Thyroid gland (tissue), 4 donors: ENCODE measurements around the gene IL4R. TPM values are rescaled to one million over a fixed set of nuclear protein-coding genes. Genes with fewer than 3 reads are reported as not detected.

ENCODE experiments used
- DNase-seq, 2 donors: peaks; one replicate each; pipeline ENCODE4 v3.0.0-alpha.2; 2019
- H3K27ac ChIP-seq, 3 donors: fragments of 200-600 bp; sonication (generic); 1 replicate in 2 of 3; 2 replicates in 1 of 3; pipeline ENCODE4 v1.5.1; 2016 to 2019; ENCODE audit warnings: mild to moderate bottlenecking in 1 of 3, moderate library complexity in 1 of 3
- H3K27me3 ChIP-seq: fragments of 200-600 bp; sonication (generic); one replicate; pipeline ENCODE4 v1.5.1; 2019
- H3K36me3 ChIP-seq, 2 donors: fragments of 200-600 bp; sonication (generic); one replicate each; pipeline ENCODE4 v1.5.1; 2016 to 2019
- H3K4me1 ChIP-seq, 2 donors: fragments of 200-600 bp; sonication (generic); one replicate each; pipeline ENCODE4 v1.5.1; 2017 to 2019
- H3K4me3 ChIP-seq, 3 donors: fragments of 200-600 bp; sonication (generic); replicated peaks in 1 of 3; 1 replicate in 2 of 3; 2 replicates in 1 of 3; pipeline ENCODE4 v1.5.1; 2016; ENCODE audit warnings: mild to moderate bottlenecking in 1 of 3
- H3K9me3 ChIP-seq: fragments of 200-600 bp; sonication (generic); one replicate; pipeline ENCODE4 v1.5.1; 2017
- POLR2A ChIP-seq, 2 donors: fragments of 450-650 bp; IDR thresholded peaks; one replicate each; pipeline ENCODE4 v1.6.1; 2017; ENCODE audit warnings: antibody characterized with exemption in 2 of 2, mild to moderate bottlenecking in 2 of 2, moderate library complexity in 1 of 2
- WGBS, 2 donors: methylation state at CpG; one replicate each; pipeline ENCODE4 v1.1.5; 2017; 5-methylcytosine and 5-hydroxymethylcytosine counted together
- intact Hi-C: fragments of 100-400 bp; cut with DNase I; formaldehyde crosslinking; loops from one replicate; pipeline ENCODE4 v1.15.1; 2023
- total RNA-seq, 4 donors: library from RNA; depleted of rRNA; stranded (reverse); fragments of >200 nt; gene quantifications; one replicate each; pipeline ENCODE4 v1.2.3, GENCODE V29; 2016
- TF ChIP-seq, protein P1 (sequence below), 6 experiments: fragments of 200-600 bp in 3 of 6; fragments of 450-650 bp in 3 of 6; sonication (generic) in 3 of 6; IDR thresholded peaks; one replicate each; pipeline ENCODE4 v1.5.1; 2016 to 2019; ENCODE audit warnings: antibody characterized with exemption in 6 of 6, mild to moderate bottlenecking in 2 of 6, inconsistent platforms in 1 of 6, moderate library complexity in 1 of 6

IL4R gene
- total RNA-seq, 4 donors from 2014 or later = 18.5 to 42.5 (median 21.7) TPM

DNA sequence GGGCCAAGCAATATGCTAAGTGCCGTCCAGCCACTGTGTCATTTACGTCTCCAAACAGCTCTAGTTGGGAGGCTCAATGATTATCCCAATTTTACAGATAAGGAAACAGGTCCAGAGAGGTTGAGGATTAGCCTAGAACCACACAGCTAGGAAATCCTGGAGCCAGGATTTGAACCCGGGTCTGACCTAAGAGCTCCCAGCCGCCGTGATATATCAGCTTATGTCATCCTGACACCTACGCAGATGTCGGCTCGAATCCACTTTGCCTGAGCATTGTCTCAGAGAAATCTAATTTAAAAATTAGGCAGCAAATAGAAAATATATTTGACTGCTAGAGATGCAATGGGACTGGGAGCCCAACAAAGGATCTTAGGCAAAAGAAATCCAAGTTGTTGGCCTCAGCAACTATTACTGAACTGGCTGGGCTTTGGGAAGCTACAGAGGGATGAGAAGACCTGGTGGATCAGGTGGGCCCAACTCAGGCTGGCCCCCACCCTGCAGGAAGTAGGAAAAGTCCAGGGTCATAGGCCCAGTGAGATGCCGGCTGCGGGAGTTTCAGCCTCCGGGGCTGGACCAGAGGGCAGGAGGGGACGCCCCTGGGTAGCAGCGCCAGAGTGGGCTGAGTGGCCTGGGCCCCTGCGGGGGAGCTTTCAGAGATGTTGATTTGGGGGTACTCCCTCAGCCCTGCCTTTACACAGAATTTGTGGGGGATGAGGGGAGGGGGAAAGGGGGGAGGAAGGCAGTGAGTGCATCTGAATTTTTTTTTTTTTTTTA lies 53.1 kb downstream of the IL4R start:
- intact Hi-C loops = no loop called here
- Histone ChIP-seq H3K36me3 (peaks cover 0 to 10% of the 10 kb centered on the region in 2 donors), H3K4me3 (no peak overlapping the region), H3K27me3 (no peaks in the 10 kb centered on the region), H3K9me3 (no peaks in the 10 kb centered on the region), H3K27ac (peak overlapping the region in 1 of 3 donors; percentile 52), H3K4me1 (peaks cover 3 to 7% of the 10 kb centered on the region in 2 donors)
- 75 to 84% methylated on average over 14 of the region's 14 CpGs for WGBS, 2 donors
- DNase-seq = no peak
- no peak for TF ChIP-seq POLR2A (IDR thresholded peaks at IDR 0.05)
- TF ChIP-seq, protein P1, sequence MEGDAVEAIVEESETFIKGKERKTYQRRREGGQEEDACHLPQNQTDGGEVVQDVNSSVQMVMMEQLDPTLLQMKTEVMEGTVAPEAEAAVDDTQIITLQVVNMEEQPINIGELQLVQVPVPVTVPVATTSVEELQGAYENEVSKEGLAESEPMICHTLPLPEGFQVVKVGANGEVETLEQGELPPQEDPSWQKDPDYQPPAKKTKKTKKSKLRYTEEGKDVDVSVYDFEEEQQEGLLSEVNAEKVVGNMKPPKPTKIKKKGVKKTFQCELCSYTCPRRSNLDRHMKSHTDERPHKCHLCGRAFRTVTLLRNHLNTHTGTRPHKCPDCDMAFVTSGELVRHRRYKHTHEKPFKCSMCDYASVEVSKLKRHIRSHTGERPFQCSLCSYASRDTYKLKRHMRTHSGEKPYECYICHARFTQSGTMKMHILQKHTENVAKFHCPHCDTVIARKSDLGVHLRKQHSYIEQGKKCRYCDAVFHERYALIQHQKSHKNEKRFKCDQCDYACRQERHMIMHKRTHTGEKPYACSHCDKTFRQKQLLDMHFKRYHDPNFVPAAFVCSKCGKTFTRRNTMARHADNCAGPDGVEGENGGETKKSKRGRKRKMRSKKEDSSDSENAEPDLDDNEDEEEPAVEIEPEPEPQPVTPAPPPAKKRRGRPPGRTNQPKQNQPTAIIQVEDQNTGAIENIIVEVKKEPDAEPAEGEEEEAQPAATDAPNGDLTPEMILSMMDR (IDR thresholded peaks at IDR 0.05) = no peak

DNA sequence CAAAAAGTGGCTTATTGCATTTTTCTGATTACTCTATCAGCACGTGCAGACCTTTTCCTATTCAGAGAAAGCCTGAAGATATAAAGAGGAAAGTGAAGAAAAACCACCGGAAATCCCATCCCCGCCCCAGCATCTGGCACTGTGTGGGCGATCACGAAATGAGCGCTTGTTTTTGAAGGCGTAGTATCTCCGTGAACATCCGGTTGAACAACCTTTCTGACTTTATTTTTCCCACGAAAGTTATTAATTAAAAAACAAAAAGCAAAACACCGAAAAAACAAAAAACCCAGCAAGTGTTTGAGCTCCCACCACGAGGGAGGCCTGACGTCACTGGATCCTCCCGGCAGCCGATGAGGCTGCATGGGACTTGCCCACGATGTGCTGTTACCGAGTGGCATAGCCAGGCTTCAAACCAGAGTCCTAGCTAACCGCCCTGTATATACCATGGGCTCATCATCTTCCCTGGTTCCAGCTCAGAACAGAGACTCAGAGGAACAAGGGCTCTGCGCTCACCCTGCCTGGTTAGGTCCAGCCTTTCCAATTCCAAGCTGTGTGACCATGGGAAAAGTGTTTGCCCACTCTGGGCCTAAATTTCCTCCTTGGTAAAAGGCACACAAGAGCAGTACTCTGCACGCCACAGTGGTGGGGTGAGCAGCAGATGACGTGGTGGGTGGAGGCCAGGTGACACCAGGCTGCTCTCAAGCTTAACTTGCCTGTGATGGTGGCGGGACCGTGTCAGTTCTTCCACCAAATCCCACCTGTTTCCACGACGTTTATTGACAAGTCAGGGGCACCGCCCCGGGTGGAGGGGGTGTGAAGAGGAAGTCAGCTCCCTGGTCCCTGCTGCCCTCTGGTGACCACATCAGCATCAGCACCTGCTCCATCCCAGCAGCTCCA lies 53.9 kb downstream of the IL4R start:
- WGBS, 2 donors = 34 to 48% methylated on average over 26 to 27 of the region's 27 CpGs
- peak; percentile 69 to 71 for DNase-seq
- peak overlapping the region in 1 of 3 donors; percentile 52 for H3K27ac ChIP-seq
- peaks cover 3 to 7% of the 10 kb centered on the region in 2 donors for H3K4me1 ChIP-seq
- no peak for TF ChIP-seq POLR2A (IDR thresholded peaks at IDR 0.05)
- TF ChIP-seq, protein P1 (IDR thresholded peaks at IDR 0.05) = peak in 5 of 6 experiments; percentile 50 to 85 (median 71)
- no peak overlapping the region for H3K4me3 ChIP-seq
- peaks cover 0 to 4% of the 10 kb centered on the region in 2 donors for H3K36me3 ChIP-seq
- no peaks in the 10 kb centered on the region for H3K27me3 ChIP-seq
- H3K9me3 ChIP-seq = no peaks in the 10 kb centered on the region
- intact Hi-C loops = loop anchor here (2.0 kb wide), 1 partner anchor 189 kb away; no protein-coding TSS in a partner anchor

DNA sequence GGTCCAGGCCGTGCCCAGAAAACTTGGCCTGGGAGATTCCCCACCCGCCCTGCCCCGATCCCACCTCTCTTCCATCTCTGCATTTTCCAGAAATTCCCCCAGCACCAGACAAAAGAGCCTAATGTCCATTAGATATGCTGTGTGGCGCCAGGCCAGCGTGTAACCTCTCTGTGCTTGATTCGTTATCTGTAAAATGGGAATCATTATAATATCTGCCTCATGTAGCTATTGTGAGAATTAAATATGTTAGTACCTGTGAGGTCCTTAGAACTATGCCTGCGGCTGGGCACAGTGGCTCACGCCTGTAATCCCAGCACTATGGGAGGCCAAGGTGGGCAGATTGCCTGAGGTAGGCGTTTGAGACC lies 54.6 kb downstream of the IL4R start:
- no peaks in the 10 kb centered on the region for H3K9me3 ChIP-seq
- TF ChIP-seq, protein P1 (IDR thresholded peaks at IDR 0.05) = no peak
- TF ChIP-seq POLR2A (IDR thresholded peaks at IDR 0.05) = no peak
- H3K27me3 ChIP-seq = no peaks in the 10 kb centered on the region
- H3K27ac ChIP-seq = no peak overlapping the region
- H3K4me1 ChIP-seq = peaks cover 3 to 7% of the 10 kb centered on the region in 2 donors
- H3K36me3 ChIP-seq = no peaks in the 10 kb centered on the region
- DNase-seq = no peak
- 47 to 53% methylated on average over 8 to 9 of the region's 9 CpGs for WGBS, 2 donors
- no peak overlapping the region for H3K4me3 ChIP-seq
- intact Hi-C loops = loop anchor here (2.0 kb wide), 1 partner anchor 190 kb away; no protein-coding TSS in a partner anchor

DNA sequence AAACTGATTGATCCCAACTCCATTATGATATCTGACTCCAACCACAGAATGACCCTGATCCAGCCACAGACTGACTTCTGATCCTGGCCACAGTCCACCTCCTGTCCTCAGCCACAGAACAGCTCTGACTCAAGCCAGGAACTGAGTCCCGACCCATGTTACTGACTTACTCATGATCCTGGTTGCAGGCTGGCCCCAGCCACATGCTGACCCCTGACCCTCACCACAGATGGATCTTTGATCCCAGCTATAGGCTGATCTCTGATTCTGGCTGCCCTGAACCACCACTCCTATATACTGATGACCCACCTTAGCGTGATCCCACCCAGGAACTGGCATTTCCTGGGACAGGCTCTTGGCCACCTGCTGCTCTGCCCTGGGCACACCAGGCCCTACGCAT lies 56.0 kb downstream of the IL4R start:
- Histone ChIP-seq H3K4me3 (no peak overlapping the region), H3K9me3 (no peaks in the 10 kb centered on the region), H3K27ac (no peak overlapping the region), H3K4me1 (peaks cover 3 to 9% of the 10 kb centered on the region in 2 donors), H3K27me3 (no peaks in the 10 kb centered on the region), H3K36me3 (no peaks in the 10 kb centered on the region)
- intact Hi-C loops = loop anchor here (2.0 to 5.0 kb wide), 2 partner anchors 82 to 191 kb away; no protein-coding TSS in a partner anchor
- 83 to 92% methylated on average over 3 of the region's 3 CpGs for WGBS, 2 donors
- no peak for TF ChIP-seq POLR2A (IDR thresholded peaks at IDR 0.05)
- TF ChIP-seq, protein P1 (IDR thresholded peaks at IDR 0.05) = no peak
- DNase-seq = no peak
